ENCODE data around the gene AHNAK2.

The AHNAK2 gene

DNA sequence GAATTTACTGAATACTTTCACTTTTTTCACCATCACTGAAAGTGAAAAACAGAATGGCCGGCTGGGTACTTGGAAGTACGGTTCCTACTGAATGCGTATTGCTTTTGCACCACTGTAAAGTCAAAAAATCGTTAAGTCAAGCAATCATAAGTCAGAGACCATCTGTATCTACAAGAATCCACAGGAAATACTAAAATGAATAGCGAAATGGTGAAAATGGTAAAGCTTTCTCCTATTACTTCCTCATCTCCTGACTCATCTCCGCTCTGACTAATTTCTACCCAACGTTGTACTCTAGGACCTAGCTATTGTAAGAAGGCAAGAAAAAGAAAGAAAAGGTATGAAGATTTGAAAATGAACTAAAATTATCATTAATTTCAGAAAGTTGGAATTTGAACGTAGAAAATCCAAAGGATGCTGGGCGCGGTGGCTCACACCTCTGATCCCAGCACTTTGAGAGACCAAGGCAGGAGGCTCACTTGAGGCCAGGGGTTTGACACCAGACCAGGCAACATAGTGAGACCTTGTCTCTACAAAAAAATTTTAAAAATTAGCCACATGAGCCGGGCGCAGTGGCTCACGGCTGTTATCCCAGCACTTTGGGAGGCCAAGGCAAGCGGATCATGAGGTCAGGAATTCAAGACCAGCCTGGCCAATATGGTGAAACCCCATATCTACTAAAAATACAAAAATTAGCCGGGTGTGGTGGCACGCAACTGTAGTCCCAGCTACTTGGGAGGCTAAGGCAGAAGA is 48.0 kb upstream of the AHNAK2 start:
- no peak overlapping the region for H3K27ac ChIP-seq (ENCODE audit: low read depth, low read length, poor library complexity, severe bottlenecking)
- H3K4me2 ChIP-seq (ENCODE audit: low read length) = no peak overlapping the region
- H3K4me1 ChIP-seq (ENCODE audit: insufficient read depth, low read length, severe bottlenecking) = peaks cover 36% of the 10 kb centered on the region
- no peaks in the 10 kb centered on the region; the same call in 1 of the 2 replicates for H3K36me3 ChIP-seq (ENCODE audit: insufficient read depth, low read length)
- H3K79me2 ChIP-seq (ENCODE audit: insufficient read depth, low read length) = no peaks in the 10 kb centered on the region
- H3K9me3 ChIP-seq (ENCODE audit: low read length) = no peaks in the 10 kb centered on the region
- no peak for TF ChIP-seq EZH2 (IDR thresholded peaks at IDR 0.05; ENCODE audit: borderline replicate concordance, low read length)
- TF ChIP-seq, protein P1, sequence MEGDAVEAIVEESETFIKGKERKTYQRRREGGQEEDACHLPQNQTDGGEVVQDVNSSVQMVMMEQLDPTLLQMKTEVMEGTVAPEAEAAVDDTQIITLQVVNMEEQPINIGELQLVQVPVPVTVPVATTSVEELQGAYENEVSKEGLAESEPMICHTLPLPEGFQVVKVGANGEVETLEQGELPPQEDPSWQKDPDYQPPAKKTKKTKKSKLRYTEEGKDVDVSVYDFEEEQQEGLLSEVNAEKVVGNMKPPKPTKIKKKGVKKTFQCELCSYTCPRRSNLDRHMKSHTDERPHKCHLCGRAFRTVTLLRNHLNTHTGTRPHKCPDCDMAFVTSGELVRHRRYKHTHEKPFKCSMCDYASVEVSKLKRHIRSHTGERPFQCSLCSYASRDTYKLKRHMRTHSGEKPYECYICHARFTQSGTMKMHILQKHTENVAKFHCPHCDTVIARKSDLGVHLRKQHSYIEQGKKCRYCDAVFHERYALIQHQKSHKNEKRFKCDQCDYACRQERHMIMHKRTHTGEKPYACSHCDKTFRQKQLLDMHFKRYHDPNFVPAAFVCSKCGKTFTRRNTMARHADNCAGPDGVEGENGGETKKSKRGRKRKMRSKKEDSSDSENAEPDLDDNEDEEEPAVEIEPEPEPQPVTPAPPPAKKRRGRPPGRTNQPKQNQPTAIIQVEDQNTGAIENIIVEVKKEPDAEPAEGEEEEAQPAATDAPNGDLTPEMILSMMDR (IDR thresholded peaks at IDR 0.05; ENCODE audit: low read length) = no peak
- H4K20me1 ChIP-seq (ENCODE audit: insufficient read depth, low read length) = no peaks in the 10 kb centered on the region
- 0 out of 2 replicates have a peak, but pooled peaks cover 9% of the 10 kb centered on the region for H3K27me3 ChIP-seq (ENCODE audit: insufficient read depth, low read length)
- no peak overlapping the region for H3K4me3 ChIP-seq (ENCODE audit: low read depth, low read length, poor library complexity, severe bottlenecking)
- no peak overlapping the region for H2AFZ ChIP-seq (ENCODE audit: low read length)
- no peak overlapping the region for H3K9ac ChIP-seq (ENCODE audit: low read length)
- 0 out of 2 replicates have a peak, but pooled peaks cover 6% of the 10 kb centered on the region for H3F3A ChIP-seq (ENCODE audit: insufficient read depth, low read length)
- H3K9me2 ChIP-seq (ENCODE audit: low read depth, low read length) = no peaks in the 10 kb centered on the region

DNA sequence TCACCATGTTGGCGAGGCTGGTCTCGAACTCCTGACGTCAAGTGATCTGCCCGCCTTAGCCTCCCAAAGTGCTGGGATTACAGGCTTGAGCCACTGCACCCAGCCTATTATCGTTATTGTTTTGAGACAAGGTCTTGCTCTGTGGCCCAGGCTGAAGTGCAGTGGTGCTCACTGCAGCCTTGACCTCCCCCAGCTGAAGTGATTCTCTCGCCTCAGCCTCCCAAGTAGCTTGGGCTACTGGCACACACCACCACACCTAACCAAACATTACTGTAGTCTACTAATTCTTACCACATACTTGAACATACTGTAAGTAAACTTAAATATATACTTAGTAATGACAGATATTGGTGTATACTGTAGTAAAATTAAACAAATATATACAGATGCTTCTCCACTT is 47.3 kb upstream of the AHNAK2 start:
- Histone ChIP-seq H3K4me2 (ENCODE audit: low read length) (no peak overlapping the region), H3K27me3 (ENCODE audit: insufficient read depth, low read length) (0 out of 2 replicates have a peak, but pooled peaks cover 9% of the 10 kb centered on the region), H2AFZ (ENCODE audit: low read length) (no peak overlapping the region), H3K27ac (ENCODE audit: low read depth, low read length, poor library complexity, severe bottlenecking) (no peak overlapping the region), H3F3A (ENCODE audit: insufficient read depth, low read length) (0 out of 2 replicates have a peak, but pooled peaks cover 6% of the 10 kb centered on the region), H3K9me2 (ENCODE audit: low read depth, low read length) (no peaks in the 10 kb centered on the region), H3K9me3 (ENCODE audit: low read length) (no peaks in the 10 kb centered on the region), H3K79me2 (ENCODE audit: insufficient read depth, low read length) (peaks cover under 1% of the 10 kb centered on the region; the same call in 1 of the 2 replicates), H3K36me3 (ENCODE audit: insufficient read depth, low read length) (no peaks in the 10 kb centered on the region; the same call in 1 of the 2 replicates), H3K4me1 (ENCODE audit: insufficient read depth, low read length, severe bottlenecking) (peaks cover 32% of the 10 kb centered on the region), H3K9ac (ENCODE audit: low read length) (no peak overlapping the region), H4K20me1 (ENCODE audit: insufficient read depth, low read length) (no peaks in the 10 kb centered on the region), H3K4me3 (ENCODE audit: low read depth, low read length, poor library complexity, severe bottlenecking) (no peak overlapping the region)
- TF ChIP-seq, protein P1 (IDR thresholded peaks at IDR 0.05; ENCODE audit: low read length) = no peak
- no peak for TF ChIP-seq EZH2 (IDR thresholded peaks at IDR 0.05; ENCODE audit: borderline replicate concordance, low read length)

DNA sequence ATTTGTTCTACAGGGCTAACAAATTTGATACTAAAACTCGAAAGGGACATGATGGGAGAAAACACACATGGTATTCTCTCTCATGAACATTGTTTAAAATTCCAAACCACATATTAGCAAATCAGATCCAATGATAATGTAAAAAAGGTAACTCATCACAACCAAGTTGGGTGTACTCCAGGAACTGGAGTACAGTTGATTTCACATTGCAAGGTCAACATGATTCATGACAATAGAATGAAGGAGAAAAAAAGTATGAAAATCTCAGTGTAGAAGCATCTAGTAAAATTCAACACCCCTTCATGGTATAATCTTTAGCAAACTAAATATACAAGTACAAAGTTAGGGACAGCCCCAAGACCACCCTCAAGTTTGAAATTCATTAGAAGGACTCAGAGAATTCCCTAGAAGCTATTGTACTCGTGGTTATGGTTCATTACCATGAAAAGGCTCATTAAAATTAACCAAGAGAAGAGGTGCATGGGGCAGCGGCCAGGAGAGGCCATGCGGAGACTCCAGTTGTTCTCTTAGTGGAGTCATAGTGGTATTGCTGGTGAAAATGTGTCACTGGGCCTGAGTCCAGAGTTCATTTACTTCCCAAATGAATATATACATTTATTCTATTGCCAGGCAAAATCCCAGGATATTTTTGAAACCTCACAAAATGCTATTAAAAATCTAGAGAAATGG is 45.8 kb upstream of the AHNAK2 start:
- no peak overlapping the region for H3K4me3 ChIP-seq (ENCODE audit: low read depth, low read length, poor library complexity, severe bottlenecking)
- H3K4me2 ChIP-seq (ENCODE audit: low read length) = no peak overlapping the region
- H3K27me3 ChIP-seq (ENCODE audit: insufficient read depth, low read length) = 0 out of 2 replicates have a peak, but pooled peaks cover 5% of the 10 kb centered on the region
- H3K79me2 ChIP-seq (ENCODE audit: insufficient read depth, low read length) = peaks cover 15% of the 10 kb centered on the region
- H3K9ac ChIP-seq (ENCODE audit: low read length) = no peak overlapping the region
- no peaks in the 10 kb centered on the region for H4K20me1 ChIP-seq (ENCODE audit: insufficient read depth, low read length)
- H3K9me2 ChIP-seq (ENCODE audit: low read depth, low read length) = no peaks in the 10 kb centered on the region
- no peak overlapping the region for H3K27ac ChIP-seq (ENCODE audit: low read depth, low read length, poor library complexity, severe bottlenecking)
- no peaks in the 10 kb centered on the region for H3K9me3 ChIP-seq (ENCODE audit: low read length)
- H3K4me1 ChIP-seq (ENCODE audit: insufficient read depth, low read length, severe bottlenecking) = peaks cover 41% of the 10 kb centered on the region
- 0 out of 2 replicates have a peak, but pooled peaks cover 6% of the 10 kb centered on the region for H3F3A ChIP-seq (ENCODE audit: insufficient read depth, low read length)
- H2AFZ ChIP-seq (ENCODE audit: low read length) = no peak overlapping the region
- peaks cover 13% of the 10 kb centered on the region for H3K36me3 ChIP-seq (ENCODE audit: insufficient read depth, low read length)
- TF ChIP-seq, protein P1 (IDR thresholded peaks at IDR 0.05; ENCODE audit: low read length) = no peak
- no peak for TF ChIP-seq EZH2 (IDR thresholded peaks at IDR 0.05; ENCODE audit: borderline replicate concordance, low read length)
